ENCODE measurements around the gene ADAM11. TPM values are rescaled to one million over a fixed set of nuclear protein-coding genes. Genes with fewer than 3 reads are reported as not detected.
"Not testable (repeated sequence)": the region's sequence is repeated elsewhere in the genome, so short reads cannot be mapped to it uniquely, and the experiment has no call there.

The ADAM11 gene
- total and polyA plus RNA-seq, 8 donors: 0.13 to 4.2 (median 2.7) TPM

DNA sequence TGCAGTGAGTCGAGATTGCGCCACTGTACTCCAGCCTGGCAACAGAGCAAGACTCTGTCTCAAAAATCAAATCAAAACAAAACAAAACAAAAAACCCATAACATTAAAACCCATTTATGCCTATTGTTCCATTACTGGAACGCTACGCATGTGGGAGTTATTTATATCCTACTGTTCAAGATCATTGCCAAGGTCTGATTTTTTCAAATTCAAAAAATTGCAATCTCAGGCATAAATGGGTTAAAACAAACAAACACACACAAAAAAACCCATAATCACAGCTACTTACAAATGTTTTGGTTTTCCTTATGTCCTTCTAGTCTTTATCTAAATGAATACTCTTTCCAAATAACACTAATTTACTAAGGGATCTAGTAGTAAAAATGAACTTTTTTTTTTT is 53.5 kb downstream of the ADAM11 start:
- TF ChIP-seq, protein P1, sequence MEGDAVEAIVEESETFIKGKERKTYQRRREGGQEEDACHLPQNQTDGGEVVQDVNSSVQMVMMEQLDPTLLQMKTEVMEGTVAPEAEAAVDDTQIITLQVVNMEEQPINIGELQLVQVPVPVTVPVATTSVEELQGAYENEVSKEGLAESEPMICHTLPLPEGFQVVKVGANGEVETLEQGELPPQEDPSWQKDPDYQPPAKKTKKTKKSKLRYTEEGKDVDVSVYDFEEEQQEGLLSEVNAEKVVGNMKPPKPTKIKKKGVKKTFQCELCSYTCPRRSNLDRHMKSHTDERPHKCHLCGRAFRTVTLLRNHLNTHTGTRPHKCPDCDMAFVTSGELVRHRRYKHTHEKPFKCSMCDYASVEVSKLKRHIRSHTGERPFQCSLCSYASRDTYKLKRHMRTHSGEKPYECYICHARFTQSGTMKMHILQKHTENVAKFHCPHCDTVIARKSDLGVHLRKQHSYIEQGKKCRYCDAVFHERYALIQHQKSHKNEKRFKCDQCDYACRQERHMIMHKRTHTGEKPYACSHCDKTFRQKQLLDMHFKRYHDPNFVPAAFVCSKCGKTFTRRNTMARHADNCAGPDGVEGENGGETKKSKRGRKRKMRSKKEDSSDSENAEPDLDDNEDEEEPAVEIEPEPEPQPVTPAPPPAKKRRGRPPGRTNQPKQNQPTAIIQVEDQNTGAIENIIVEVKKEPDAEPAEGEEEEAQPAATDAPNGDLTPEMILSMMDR (IDR thresholded peaks at IDR 0.05): no peak
- ATAC-seq (no peak), DNase-seq (peak in 2 of 4 donors; percentile 30 to 35)
- intact Hi-C loops (cut with DNase I): no loop called here
- Histone ChIP-seq H3K4me3 (no peak overlapping the region), H3K27ac (no peak overlapping the region), H3K9me3 (no peaks in the 10 kb centered on the region), H3K36me3 (no peaks in the 10 kb centered on the region), H3K27me3 (no peaks in the 10 kb centered on the region), H3K4me1 (no peaks in the 10 kb centered on the region)

- intact Hi-C loops (cut with DNase I); H3K36me3 ChIP-seq; H3K4me1 ChIP-seq; ATAC-seq; H3K4me3 ChIP-seq; DNase-seq; H3K9me3 ChIP-seq; H3K27ac ChIP-seq: not testable (repeated sequence)
- H3K27me3 ChIP-seq: peaks cover 0 to 20% of the 10 kb centered on the region in 2 donors
Measured at GRCh38 chr17:44818508-44818907, 59.7 kb downstream of the ADAM11 start.

DNA sequence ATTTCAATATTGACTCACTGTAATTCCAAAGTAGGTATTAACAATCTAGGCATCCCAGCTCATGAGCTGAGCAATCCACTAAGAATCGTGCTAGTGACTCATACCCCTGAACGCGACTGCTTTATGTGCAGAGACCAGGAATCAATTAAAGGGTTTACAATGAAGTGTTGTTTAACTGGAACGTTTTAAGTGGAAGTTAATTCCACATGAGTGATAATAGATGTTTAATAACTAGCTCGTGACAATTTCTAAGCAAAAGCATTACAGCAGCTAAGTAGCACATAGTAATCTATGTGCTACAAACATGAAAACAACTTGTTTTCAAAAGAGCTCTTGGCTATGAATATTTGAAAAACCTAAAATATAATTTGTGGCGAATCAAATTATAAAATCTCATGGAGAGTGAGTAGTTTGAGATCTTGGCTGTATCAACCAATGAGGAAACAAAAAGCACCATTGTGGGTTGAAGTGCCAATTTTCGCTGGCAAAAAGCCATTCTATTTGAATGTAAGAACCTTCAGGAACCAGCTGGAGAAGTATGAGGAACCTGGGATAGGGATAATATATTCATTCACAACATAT is 61.9 kb downstream of the ADAM11 start:
- no peaks in the 10 kb centered on the region for H3K9me3 ChIP-seq
- TF ChIP-seq, protein P1 (IDR thresholded peaks at IDR 0.05): no peak
- no peaks in the 10 kb centered on the region for H3K4me1 ChIP-seq
- H3K36me3 ChIP-seq: no peaks in the 10 kb centered on the region
- H3K4me3 ChIP-seq: no peak overlapping the region
- DNase-seq (peak in 1 of 4 donors; percentile 44), ATAC-seq (peak; percentile 74)
- intact Hi-C loops (cut with DNase I): no loop called here
- H3K27me3 ChIP-seq: peaks cover 0 to 35% of the 10 kb centered on the region in 2 donors
- peak overlapping the region in 1 of 2 donors; percentile 3 for H3K27ac ChIP-seq

- H3K4me3 ChIP-seq; intact Hi-C loops (cut with DNase I); H3K36me3 ChIP-seq; DNase-seq; H3K9me3 ChIP-seq; ATAC-seq; H3K27ac ChIP-seq: not testable (repeated sequence)
- Histone ChIP-seq H3K27me3 (peaks cover 27 to 61% of the 10 kb centered on the region in 2 donors), H3K4me1 (peaks cover 8 to 11% of the 10 kb centered on the region in 2 donors)
Measured at GRCh38 chr17:44825236-44825635, 66.4 kb downstream of the ADAM11 start.

DNA sequence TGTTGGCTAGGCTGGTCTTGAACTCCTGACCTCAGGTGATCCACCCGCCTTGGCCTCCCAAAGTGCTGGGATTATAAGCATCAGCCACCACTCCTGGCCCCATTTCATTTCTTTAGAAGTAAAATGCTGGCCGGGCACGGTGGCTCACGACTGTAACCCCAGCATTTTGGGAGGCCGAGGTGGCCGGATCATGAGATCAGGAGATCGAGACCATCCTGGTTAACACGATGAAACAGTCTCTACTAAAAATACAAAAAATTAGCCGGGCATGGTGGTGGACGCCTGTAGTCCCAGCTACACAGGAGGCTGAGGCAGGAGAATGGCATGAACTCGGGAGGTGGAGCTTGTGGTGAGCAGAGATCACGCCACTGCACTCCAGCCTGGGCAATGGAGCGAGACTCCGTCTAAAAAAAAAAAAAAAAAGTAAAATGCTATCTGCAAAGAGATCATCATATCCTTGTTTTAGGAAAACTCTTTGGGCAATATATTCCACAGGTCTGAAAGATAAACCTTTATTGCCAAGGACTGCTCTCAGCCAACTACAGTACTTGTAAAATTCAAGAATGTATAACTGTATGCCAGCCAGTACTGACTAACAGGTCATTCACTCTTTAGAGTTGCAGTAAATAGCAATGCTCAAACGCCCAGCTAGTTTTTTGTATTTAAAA is 67.5 kb downstream of the ADAM11 start:
- DNase-seq (no peak), ATAC-seq (no peak)
- Histone ChIP-seq H3K36me3 (no peaks in the 10 kb centered on the region), H3K27me3 (peaks cover 38 to 70% of the 10 kb centered on the region in 2 donors), H3K4me1 (peaks cover 8 to 20% of the 10 kb centered on the region in 2 donors), H3K9me3 (no peaks in the 10 kb centered on the region), H3K27ac (no peak overlapping the region), H3K4me3 (no peak overlapping the region)
- TF ChIP-seq, protein P1 (IDR thresholded peaks at IDR 0.05): no peak
- intact Hi-C loops (cut with DNase I): no loop called here

DNA sequence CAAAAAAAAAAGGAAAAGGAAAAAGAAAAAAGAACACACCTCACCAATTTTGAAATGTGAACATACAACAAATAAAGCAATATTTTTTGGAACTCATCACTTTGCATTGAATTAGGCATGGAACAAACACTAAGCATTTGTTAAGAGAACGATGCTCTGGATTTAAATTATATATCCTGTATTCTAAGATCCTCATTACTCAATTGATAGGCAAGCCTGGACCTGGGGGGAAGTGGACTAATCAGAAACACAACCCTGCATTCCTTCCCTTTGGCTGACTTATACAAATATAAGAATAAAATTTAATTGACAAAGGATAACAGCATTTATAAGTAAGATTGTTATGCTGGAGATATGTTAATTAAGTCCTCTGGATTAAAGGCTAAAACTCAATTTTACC is 69.1 kb downstream of the ADAM11 start:
- peaks cover 8 to 20% of the 10 kb centered on the region in 2 donors for H3K4me1 ChIP-seq
- TF ChIP-seq, protein P1 (IDR thresholded peaks at IDR 0.05): no peak
- no peaks in the 10 kb centered on the region for H3K9me3 ChIP-seq
- peaks cover 48 to 86% of the 10 kb centered on the region in 2 donors for H3K27me3 ChIP-seq
- DNase-seq (no peak), ATAC-seq (no peak)
- H3K4me3 ChIP-seq: no peak overlapping the region
- intact Hi-C loops (cut with DNase I): no loop called here
- no peaks in the 10 kb centered on the region for H3K36me3 ChIP-seq
- H3K27ac ChIP-seq: no peak overlapping the region
